ENCODE results near the gene UQCRC2.

UQCRC2 gene

DNA sequence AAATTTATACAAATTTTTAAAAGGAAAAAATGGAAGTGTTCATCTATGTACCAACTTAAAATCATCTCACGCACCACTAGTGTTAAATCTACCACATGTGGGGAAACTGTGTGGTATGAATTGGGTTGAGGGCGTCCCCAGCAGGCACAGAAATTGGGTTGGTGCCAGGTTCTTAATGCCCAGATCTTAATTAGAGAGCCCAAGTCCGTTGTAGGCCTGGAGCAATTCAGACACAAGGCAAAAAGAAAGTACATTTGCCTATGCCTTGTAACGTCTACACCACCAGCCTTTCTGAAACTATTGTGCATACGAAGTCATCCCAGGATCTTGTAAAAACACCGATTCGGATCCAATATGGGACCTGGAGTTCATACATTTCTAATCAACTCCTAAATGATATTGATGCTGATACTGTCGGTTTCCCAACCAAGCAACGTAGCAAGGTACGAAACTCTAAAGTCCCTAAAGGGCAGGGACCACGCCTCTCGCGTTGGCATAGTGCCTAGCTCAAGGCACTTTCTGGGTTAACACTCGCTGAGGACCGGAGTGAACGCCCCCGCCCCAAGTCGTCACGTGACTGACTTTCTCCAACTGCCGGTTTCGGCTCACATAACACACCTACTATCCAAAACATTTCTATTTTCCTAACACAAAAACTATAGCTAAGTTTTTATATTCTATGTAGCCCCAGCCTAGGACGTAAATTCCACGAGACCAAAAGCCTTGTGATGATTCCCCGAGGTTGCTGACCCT, 945 bp upstream of the UQCRC2 start (continued):
- TF ChIP-seq ZNF184 (tag by site-specific recombination; IDR thresholded peaks at IDR 0.05) (peak; percentile 15; the same call in 1 of the 2 replicates), ZNF341 (tag by site-specific recombination; IDR thresholded peaks at IDR 0.05; ENCODE audit: low read depth) (no peak), ZNF707 (tag by site-specific recombination; IDR thresholded peaks at IDR 0.05) (no peak), ZNF157 (tag by site-specific recombination; IDR thresholded peaks at IDR 0.05) (no peak), ZFHX2 (tag by site-specific recombination; conservative IDR thresholded peaks at IDR 0.05) (peak; percentile 49), ZXDB (tag by site-specific recombination; IDR thresholded peaks at IDR 0.05) (no peak; the same call in 1 of the 2 replicates), ZNF16 (tag by site-specific recombination; IDR thresholded peaks at IDR 0.05; ENCODE audit: low read depth) (no peak), PRDM1 (tag by site-specific recombination; IDR thresholded peaks at IDR 0.05) (peak; percentile 88), ZNF626 (tag by site-specific recombination; IDR thresholded peaks at IDR 0.05) (no peak), ZNF214 (tag by site-specific recombination; IDR thresholded peaks at IDR 0.05; ENCODE audit: borderline replicate concordance) (no peak), HOXC10 (CRISPR knock-in tag; IDR thresholded peaks at IDR 0.05) (no peak), ZNF202 (tag by site-specific recombination; IDR thresholded peaks at IDR 0.05; ENCODE audit: borderline replicate concordance) (no peak), ZNF837 (tag by site-specific recombination; IDR thresholded peaks at IDR 0.05) (no peak), ZNF239 (tag by site-specific recombination; IDR thresholded peaks at IDR 0.05) (no peak), ZNF785 (tag by site-specific recombination; IDR thresholded peaks at IDR 0.05) (no peak), KLF7 (tag by site-specific recombination; IDR thresholded peaks at IDR 0.05; ENCODE audit: borderline replicate concordance) (no peak), FEZF1 (tag by site-specific recombination; IDR thresholded peaks at IDR 0.05) (no peak), MEIS1 (CRISPR knock-in tag; IDR thresholded peaks at IDR 0.05; ENCODE audit: borderline replicate concordance) (no peak), SCRT2 (tag by site-specific recombination; IDR thresholded peaks at IDR 0.05) (no peak), ZNF302 (tag by site-specific recombination; IDR thresholded peaks at IDR 0.05; ENCODE audit: low read depth) (no peak), HOXA7 (CRISPR knock-in tag; IDR thresholded peaks at IDR 0.05; ENCODE audit: borderline replicate concordance) (no peak), BCL11B (tag by site-specific recombination; IDR thresholded peaks at IDR 0.05; ENCODE audit: low read depth) (no peak), ZNF701 (tag by site-specific recombination; IDR thresholded peaks at IDR 0.05) (no peak), ZNF600 (tag by site-specific recombination; IDR thresholded peaks at IDR 0.05) (peak; percentile 80; the same call in 1 of the 2 replicates), ZNF175 (tag by site-specific recombination; IDR thresholded peaks at IDR 0.05) (no peak), ZNF404 (tag by site-specific recombination; IDR thresholded peaks at IDR 0.05) (no peak), ZNF10 (tag by site-specific recombination; IDR thresholded peaks at IDR 0.05) (no peak), KLF8 (tag by site-specific recombination; IDR thresholded peaks at IDR 0.05) (peak; percentile 44), ZNF2 (tag by site-specific recombination; IDR thresholded peaks at IDR 0.05) (no peak), KLF10 (tag by site-specific recombination; IDR thresholded peaks at IDR 0.05) (peak; percentile 20; the same call in 1 of the 2 replicates), ZNF335 (tag by site-specific recombination; conservative IDR thresholded peaks at IDR 0.05) (peak; percentile 85), ZNF645 (tag by site-specific recombination; IDR thresholded peaks at IDR 0.05) (no peak), ZNF423 (tag by site-specific recombination; IDR thresholded peaks at IDR 0.05) (no peak), GFI1B (tag by site-specific recombination; IDR thresholded peaks at IDR 0.05) (no peak)
- TF ChIP-seq, protein P1, sequence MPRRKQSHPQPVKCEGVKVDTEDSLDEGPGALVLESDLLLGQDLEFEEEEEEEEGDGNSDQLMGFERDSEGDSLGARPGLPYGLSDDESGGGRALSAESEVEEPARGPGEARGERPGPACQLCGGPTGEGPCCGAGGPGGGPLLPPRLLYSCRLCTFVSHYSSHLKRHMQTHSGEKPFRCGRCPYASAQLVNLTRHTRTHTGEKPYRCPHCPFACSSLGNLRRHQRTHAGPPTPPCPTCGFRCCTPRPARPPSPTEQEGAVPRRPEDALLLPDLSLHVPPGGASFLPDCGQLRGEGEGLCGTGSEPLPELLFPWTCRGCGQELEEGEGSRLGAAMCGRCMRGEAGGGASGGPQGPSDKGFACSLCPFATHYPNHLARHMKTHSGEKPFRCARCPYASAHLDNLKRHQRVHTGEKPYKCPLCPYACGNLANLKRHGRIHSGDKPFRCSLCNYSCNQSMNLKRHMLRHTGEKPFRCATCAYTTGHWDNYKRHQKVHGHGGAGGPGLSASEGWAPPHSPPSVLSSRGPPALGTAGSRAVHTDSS (tag by site-specific recombination; IDR thresholded peaks at IDR 0.05): no peak
- TF ChIP-seq, protein P2, sequence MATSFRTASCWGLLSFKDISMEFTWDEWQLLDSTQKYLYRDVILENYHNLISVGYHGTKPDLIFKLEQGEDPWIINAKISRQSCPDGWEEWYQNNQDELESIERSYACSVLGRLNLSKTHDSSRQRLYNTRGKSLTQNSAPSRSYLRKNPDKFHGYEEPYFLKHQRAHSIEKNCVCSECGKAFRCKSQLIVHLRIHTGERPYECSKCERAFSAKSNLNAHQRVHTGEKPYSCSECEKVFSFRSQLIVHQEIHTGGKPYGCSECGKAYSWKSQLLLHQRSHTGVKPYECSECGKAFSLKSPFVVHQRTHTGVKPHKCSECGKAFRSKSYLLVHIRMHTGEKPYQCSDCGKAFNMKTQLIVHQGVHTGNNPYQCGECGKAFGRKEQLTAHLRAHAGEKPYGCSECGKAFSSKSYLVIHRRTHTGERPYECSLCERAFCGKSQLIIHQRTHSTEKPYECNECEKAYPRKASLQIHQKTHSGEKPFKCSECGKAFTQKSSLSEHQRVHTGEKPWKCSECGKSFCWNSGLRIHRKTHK (tag by site-specific recombination; IDR thresholded peaks at IDR 0.05): no peak
